ENCODE data around the gene SGCA.

SGCA gene

GRCh38 chr17:50165867-50166517 lies at the start of gene SGCA:
Gene SGCA (plus strand): TSS chr17:50166005. CDS start chr17:50166041, 36 bp downstream.
- DNase-seq (ENCODE audit: low read depth), result no peak

GRCh38 chr17:50117202-50118051 lies 48.4 kb upstream of the SGCA start:
- peak; percentile 55 for DNase-seq (ENCODE audit: low read depth)

- DNase-seq (ENCODE audit: low read depth), result no peak
Measured at GRCh38 chr17:50118076-50118827, 47.6 kb upstream of the SGCA start.

GRCh38 chr17:50118828-50119218 lies 47.0 kb upstream of the SGCA start:
- DNase-seq (ENCODE audit: low read depth), result no peak

- DNase-seq (ENCODE audit: low read depth), result no peak
Measured at GRCh38 chr17:50120475-50121253, 45.1 kb upstream of the SGCA start.

GRCh38 chr17:50122945-50123344 lies 42.9 kb upstream of the SGCA start:
- no peak for DNase-seq (ENCODE audit: low read depth)

GRCh38 chr17:50123649-50124349 lies 42.0 kb upstream of the SGCA start:
- DNase-seq (ENCODE audit: low read depth), result no peak

GRCh38 chr17:50125420-50125997 lies 40.3 kb upstream of the SGCA start:
- no peak for DNase-seq (ENCODE audit: low read depth)

GRCh38 chr17:50127697-50128361 lies 38.0 kb upstream of the SGCA start:
- DNase-seq (ENCODE audit: low read depth), result no peak

GRCh38 chr17:50128441-50129352 lies 37.1 kb upstream of the SGCA start:
- no peak for DNase-seq (ENCODE audit: low read depth)

- no peak for DNase-seq (ENCODE audit: low read depth)
Measured at GRCh38 chr17:50129353-50129727, 36.5 kb upstream of the SGCA start.

- no peak for DNase-seq (ENCODE audit: low read depth)
Measured at GRCh38 chr17:50129728-50130558, 35.9 kb upstream of the SGCA start, which contains the start of gene SAMD14. Gene SAMD14 (minus strand): TSS chr17:50130160. CDS start chr17:50124959, 5,201 bp downstream.

- DNase-seq (ENCODE audit: low read depth), result no peak
Measured at GRCh38 chr17:50130559-50131305, 35.1 kb upstream of the SGCA start.

- DNase-seq (ENCODE audit: low read depth), result no peak
Measured at GRCh38 chr17:50132104-50132794, 33.6 kb upstream of the SGCA start.

- no peak for DNase-seq (ENCODE audit: low read depth)
Measured at GRCh38 chr17:50133028-50133768, 32.6 kb upstream of the SGCA start.

- no peak for DNase-seq (ENCODE audit: low read depth)
Measured at GRCh38 chr17:50133769-50134099, 32.1 kb upstream of the SGCA start.

Measured in stimulated activated CD4-positive, alpha-beta T cell treated with anti-CD3 and anti-CD28 coated beads, Interleukin-2, amount 100 ng/mL, for 4 hours (primary cell).